Stomach smooth muscle (tissue), 2 donors: ENCODE data around the gene PTPRM.

Experiments used
- H3K27ac ChIP-seq: one replicate; pipeline ENCODE4 v1.7.0; 2013; ENCODE audit warnings: mild to moderate bottlenecking, low read length, inconsistent platforms
- H3K27me3 ChIP-seq, 2 donors: one replicate each; pipeline ENCODE4 v1.7.0; 2013; ENCODE audit warnings: low read length in 2 of 2; ENCODE audit not compliant: insufficient read depth in 2 of 2, control insufficient read depth in 1 of 2
- H3K36me3 ChIP-seq, 2 donors: one replicate each; pipeline ENCODE4 v1.7.0; 2013; ENCODE audit warnings: low read length in 2 of 2; ENCODE audit not compliant: control insufficient read depth in 2 of 2, insufficient read depth in 2 of 2
- H3K4me1 ChIP-seq: one replicate; pipeline ENCODE4 v1.7.0; 2013; ENCODE audit warnings: low read length; ENCODE audit not compliant: control insufficient read depth, insufficient read depth
- H3K4me3 ChIP-seq, 2 donors: one replicate each; pipeline ENCODE4 v1.7.0; 2013; ENCODE audit warnings: low read length in 2 of 2
- H3K9ac ChIP-seq, 2 donors: one replicate each; pipeline ENCODE4 v1.7.0; 2013; ENCODE audit warnings: low read length in 2 of 2, mild to moderate bottlenecking in 1 of 2
- H3K9me3 ChIP-seq, 2 donors: one replicate each; pipeline ENCODE4 v1.7.0; 2013; ENCODE audit warnings: low read length in 2 of 2; ENCODE audit not compliant: control insufficient read depth in 2 of 2
- donor health status: healthy.
- donor health status: Pancreatic carcinoma.

Gene PTPRM

DNA sequence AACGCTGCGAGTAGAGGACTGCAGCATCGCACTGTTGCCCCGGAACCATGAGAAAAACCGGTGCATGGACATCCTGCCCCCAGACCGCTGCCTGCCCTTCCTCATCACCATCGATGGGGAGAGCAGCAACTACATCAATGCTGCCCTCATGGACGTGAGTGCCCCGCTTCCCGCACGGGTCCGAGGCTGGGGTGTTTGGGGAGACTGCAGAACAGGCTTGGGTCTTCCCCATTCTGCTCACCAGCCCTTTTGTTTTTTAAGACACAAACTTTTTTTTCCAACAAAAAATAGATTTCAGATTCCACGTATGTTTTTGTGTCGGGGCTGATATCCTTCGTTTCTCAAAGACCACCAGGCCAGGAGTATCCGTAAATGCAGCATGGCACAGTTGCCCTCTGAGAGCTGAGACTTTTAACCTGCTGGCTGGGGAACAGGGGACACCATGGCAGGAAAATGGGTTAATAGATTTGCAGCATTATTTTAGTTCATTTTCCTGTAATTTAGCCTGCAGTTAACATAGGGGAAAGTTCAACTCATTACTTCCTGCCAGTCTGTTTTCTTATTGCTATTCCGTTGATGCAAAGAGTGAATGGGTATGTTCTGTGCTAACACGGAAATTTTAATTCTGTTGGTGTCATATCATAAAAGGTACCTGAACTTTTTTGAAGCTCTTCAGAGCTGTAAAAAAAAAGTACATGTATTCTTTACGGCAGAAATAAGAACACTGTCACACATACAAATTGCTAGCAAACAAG lies 812.2 kb downstream of the PTPRM start:
- Histone ChIP-seq H3K27ac (no peak overlapping the region), H3K9ac (no peak overlapping the region), H3K36me3 (peaks cover 23% of the 10 kb centered on the region in 2 donors), H3K4me1 (no peaks in the 10 kb centered on the region), H3K9me3 (no peaks in the 10 kb centered on the region), H3K27me3 (no peaks in the 10 kb centered on the region), H3K4me3 (no peak overlapping the region)

DNA sequence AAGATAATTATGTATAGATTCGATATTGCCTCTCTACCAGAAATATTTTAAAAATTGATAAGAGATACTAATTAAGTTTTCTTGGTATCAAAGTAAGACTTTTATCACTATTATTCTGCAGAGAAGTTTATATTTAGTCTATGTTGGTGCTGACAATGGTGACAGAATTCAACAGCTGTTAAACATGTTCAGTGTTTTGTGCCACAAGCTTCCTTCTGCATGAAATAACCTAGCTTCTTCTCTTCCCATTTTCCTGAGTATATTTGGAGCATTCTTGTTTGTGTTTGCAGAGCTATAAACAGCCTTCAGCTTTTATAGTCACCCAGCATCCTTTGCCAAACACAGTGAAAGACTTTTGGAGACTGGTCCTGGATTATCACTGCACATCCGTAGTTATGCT lies 812.9 kb downstream of the PTPRM start:
- no peaks in the 10 kb centered on the region for H3K4me1 ChIP-seq
- no peak overlapping the region for H3K27ac ChIP-seq
- no peaks in the 10 kb centered on the region for H3K27me3 ChIP-seq
- peaks cover 23 to 29% of the 10 kb centered on the region in 2 donors for H3K36me3 ChIP-seq
- H3K9ac ChIP-seq = no peak overlapping the region
- no peaks in the 10 kb centered on the region for H3K9me3 ChIP-seq
- no peak overlapping the region for H3K4me3 ChIP-seq

- no peaks in the 10 kb centered on the region for H3K9me3 ChIP-seq
- no peak overlapping the region for H3K4me3 ChIP-seq
- no peaks in the 10 kb centered on the region for H3K27me3 ChIP-seq
- no peaks in the 10 kb centered on the region for H3K4me1 ChIP-seq
- H3K27ac ChIP-seq = no peak overlapping the region
- peaks cover 23 to 36% of the 10 kb centered on the region in 2 donors for H3K36me3 ChIP-seq
- H3K9ac ChIP-seq = no peak overlapping the region
Measured at GRCh38 chr18:8380926-8381325, 813.8 kb downstream of the PTPRM start.

DNA sequence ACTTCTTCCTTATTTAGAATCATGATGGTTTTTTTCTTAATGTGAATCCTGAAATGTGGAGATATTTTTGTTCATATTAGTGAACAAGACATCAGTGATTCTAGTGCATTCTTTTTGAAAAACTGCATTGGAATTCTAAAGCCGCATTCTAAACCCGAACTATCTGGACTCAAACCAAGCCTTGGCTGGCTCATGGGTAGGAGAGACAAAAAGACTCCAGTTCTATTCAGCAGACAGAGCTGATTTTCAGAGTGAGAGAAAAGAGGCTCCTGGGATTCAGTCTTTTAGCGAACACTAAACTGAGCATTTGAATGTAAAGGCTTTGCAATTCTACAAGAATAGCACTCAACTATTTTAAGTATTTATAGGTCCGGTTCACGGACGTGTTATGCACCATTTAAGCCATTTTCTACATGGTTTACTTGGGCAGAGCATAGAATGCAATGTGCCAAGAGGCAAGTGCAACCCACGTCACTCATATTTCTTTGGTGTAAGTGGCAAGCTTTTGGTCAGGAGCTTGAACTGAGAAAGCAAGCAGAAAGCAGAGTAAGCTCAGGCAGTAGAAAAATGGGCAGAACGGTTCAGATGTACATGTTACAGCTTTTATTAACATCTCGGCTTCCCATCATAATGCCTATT lies 814.8 kb downstream of the PTPRM start:
- H3K4me1 ChIP-seq = no peaks in the 10 kb centered on the region
- H3K9ac ChIP-seq = no peak overlapping the region
- H3K27me3 ChIP-seq = no peaks in the 10 kb centered on the region
- H3K4me3 ChIP-seq = no peak overlapping the region
- peaks cover 23 to 36% of the 10 kb centered on the region in 2 donors for H3K36me3 ChIP-seq
- no peaks in the 10 kb centered on the region for H3K9me3 ChIP-seq
- no peak overlapping the region for H3K27ac ChIP-seq

DNA sequence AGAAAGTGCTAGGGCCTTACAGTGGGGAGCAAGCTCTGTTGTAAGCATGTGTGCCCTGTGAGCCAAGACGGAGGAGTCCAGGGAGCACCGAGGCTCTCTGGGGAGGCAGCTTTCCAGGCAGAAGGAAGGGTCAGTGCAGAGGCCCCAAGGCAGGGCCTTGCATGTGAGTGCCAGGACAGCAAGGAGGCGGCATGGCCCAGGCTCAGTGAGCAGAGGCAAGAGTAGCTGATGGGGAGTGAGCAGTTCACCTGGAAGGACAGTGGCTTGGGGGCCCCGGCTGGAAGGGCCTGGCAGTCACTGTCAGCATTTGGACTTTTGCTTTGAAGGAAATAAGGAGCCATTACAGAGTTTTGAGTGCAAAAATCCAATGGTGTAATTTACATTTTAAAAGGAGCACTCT lies 818.3 kb downstream of the PTPRM start:
- Histone ChIP-seq H3K9ac (no peak overlapping the region), H3K4me3 (no peak overlapping the region)

GRCh38 chr18:8386669-8387380 lies 819.7 kb downstream of the PTPRM start:
- no peaks in the 10 kb centered on the region for H3K9me3 ChIP-seq
- H3K4me1 ChIP-seq = no peaks in the 10 kb centered on the region
- H3K36me3 ChIP-seq = peaks cover 12 to 21% of the 10 kb centered on the region in 2 donors

More for the DNA sequence above, 818.3 kb downstream of the PTPRM start:
- Histone ChIP-seq H3K27me3 (no peaks in the 10 kb centered on the region), H3K36me3 (peaks cover 15 to 25% of the 10 kb centered on the region in 2 donors), H3K4me1 (no peaks in the 10 kb centered on the region), H3K27ac (no peak overlapping the region), H3K9me3 (no peaks in the 10 kb centered on the region)

GRCh38 chr18:8389391-8390340 lies 822.5 kb downstream of the PTPRM start:
- no peak overlapping the region for H3K4me3 ChIP-seq
- no peaks in the 10 kb centered on the region for H3K27me3 ChIP-seq
- no peak overlapping the region for H3K27ac ChIP-seq
- H3K9me3 ChIP-seq = no peaks in the 10 kb centered on the region
- peaks cover 20 to 23% of the 10 kb centered on the region in 2 donors for H3K36me3 ChIP-seq
- H3K9ac ChIP-seq = no peak overlapping the region
- no peaks in the 10 kb centered on the region for H3K4me1 ChIP-seq

More at GRCh38 chr18:8386669-8387380, 819.7 kb downstream of the PTPRM start:
- H3K27ac ChIP-seq = no peak overlapping the region
- no peak overlapping the region for H3K4me3 ChIP-seq
- H3K9ac ChIP-seq = no peak overlapping the region
- H3K27me3 ChIP-seq = no peaks in the 10 kb centered on the region

DNA sequence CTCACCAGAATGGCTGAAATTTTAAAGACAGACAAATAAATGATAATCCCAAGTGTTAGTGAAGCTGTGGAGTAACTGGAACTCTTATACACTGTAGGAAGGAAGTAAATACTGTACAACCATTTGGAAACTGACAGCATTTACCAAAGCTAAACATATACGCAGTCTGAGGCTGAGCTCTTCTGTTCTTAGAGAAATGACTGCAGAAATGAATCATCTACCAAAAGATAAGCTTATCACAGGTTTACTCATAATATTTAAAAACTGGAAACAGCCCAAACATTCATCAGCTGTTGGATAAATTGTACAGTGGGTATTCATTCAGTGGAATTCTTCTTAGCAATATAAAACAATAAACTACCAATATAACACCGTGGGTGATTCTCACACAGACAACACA lies 824.0 kb downstream of the PTPRM start:
- H3K4me3 ChIP-seq = no peak overlapping the region
- H3K4me1 ChIP-seq = no peaks in the 10 kb centered on the region
- peaks cover 23 to 30% of the 10 kb centered on the region in 2 donors for H3K36me3 ChIP-seq
- H3K9ac ChIP-seq = no peak overlapping the region
- no peak overlapping the region for H3K27ac ChIP-seq
- H3K9me3 ChIP-seq = no peaks in the 10 kb centered on the region
- H3K27me3 ChIP-seq = no peaks in the 10 kb centered on the region

DNA sequence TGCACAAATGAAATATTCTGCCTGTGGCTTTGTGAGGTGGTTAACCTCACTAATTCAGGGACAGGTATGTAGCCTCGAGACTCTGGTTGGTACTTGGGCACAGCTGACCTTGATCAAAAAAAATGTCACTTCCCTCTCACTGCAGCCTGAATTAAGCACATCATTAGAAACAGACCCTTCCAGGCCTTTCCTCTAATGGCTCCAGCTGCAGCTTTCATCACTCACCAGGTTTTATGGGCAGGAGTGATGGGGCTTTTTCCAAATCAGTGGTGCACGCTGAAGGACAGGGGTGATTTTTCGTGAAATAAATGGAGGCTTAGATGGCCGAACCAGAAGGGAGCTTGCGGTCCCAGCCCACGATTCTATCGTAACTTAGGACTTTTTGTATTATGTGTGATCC lies 829.1 kb downstream of the PTPRM start:
- Histone ChIP-seq H3K4me3 (no peak overlapping the region), H3K4me1 (no peaks in the 10 kb centered on the region), H3K9me3 (no peaks in the 10 kb centered on the region), H3K27ac (no peak overlapping the region), H3K9ac (no peak overlapping the region), H3K27me3 (no peaks in the 10 kb centered on the region), H3K36me3 (peaks cover 18 to 24% of the 10 kb centered on the region in 2 donors)

DNA sequence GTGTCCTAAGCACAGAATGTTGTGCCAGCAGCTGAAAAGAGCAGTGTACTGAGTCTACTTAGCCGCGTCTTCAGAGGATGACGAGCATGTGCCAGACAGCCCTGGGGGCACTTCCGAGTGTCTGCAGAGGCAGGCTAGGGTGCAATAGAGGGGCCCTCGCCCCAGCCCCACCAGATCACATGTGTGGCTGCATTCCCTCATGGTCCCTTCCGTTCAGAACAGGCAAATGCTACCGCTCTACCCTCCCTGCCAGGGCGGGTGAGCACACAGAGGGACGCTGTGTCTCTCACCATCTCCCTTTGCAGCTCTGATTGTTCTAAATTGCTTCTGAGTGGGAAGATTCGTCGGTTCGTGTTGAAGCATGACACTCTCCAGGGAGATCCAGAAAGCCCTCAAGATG lies 829.9 kb downstream of the PTPRM start:
- Histone ChIP-seq H3K4me1 (no peaks in the 10 kb centered on the region), H3K27ac (no peak overlapping the region), H3K9ac (no peak overlapping the region), H3K36me3 (peaks cover 18 to 24% of the 10 kb centered on the region in 2 donors), H3K27me3 (no peaks in the 10 kb centered on the region), H3K4me3 (no peak overlapping the region), H3K9me3 (no peaks in the 10 kb centered on the region)
